Measurements from ENCODE around the gene LOXL3.
"Not testable (repeated sequence)": the region's sequence is repeated elsewhere in the genome, so short reads cannot be mapped to it uniquely, and the experiment has no call there.

The LOXL3 gene

DNA sequence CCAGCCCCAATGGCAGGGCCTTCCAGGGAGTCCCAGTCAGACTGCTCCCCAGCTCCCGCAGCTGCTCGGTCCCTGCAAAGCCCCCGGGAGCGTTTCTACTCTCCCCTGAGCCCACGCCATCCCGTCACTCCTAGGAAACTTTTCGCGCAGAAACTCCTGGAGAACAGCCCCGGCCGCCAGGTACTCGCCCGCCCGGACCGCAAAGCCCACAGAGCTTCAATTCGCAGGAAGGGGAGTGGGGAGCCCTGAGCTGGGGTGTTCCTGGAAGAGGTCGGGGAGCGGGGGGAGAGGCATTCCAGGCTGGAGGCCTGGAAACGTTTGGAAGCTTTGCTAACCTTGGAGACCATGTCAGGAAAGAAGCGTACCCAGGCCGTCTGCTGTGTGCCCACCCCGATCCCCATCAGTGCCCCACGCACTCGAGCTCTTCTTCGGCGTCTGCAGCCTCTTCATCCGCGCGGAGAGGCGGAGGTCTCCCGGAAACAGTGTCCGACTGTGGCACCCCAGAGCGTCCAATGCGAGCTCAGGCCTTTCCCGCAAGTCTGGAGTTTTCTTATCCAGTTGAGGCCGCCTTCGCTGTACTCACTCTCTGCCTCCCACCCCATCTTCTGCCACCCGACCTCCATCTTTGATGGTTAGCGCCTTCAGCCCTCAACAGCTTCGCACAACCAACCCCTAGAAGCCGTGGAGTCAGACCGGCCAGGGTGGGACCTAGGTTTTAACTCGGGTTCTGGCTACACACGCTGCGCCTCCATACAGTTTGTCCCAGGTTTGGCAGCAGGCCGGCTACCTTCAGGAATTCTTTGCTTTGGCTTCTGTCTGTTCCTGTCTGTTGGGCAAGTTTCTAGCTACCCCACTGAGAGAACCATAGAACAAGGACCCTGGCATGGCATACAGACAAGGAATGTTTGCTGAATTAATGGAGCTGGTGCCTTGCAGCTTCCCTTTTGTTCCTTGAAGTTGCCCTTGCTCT, 50.0 kb downstream of the LOXL3 start:
- DNase-seq = no peak

- peak; percentile 82 for DNase-seq
These were observed 50.8 kb downstream of the LOXL3 start for GRCh38 chr2:74502720-74503505.

GRCh38 chr2:74502147-74502719, 51.5 kb downstream of the LOXL3 start:
- no peak for DNase-seq

- no peak for DNase-seq
These were observed 52.2 kb downstream of the LOXL3 start for GRCh38 chr2:74501335-74502071.

DNA sequence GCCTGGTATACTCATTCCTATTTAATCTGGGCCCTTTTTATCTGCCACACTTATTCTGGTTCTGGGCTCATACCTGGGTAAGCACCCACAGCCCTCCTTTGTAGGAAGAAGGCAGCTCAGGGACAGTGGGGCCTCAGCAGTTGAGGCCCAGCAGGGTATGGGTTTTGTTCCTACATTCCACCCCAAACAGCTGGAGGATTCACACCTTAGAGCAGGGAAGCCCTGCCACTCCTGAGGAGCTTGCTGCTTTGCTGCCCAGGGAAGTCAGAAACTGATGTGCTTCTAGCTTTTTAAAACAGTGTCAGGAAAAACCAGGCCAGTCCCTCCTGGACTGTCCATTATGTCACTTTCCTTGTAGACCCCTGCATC, 53.2 kb downstream of the LOXL3 start:
- DNase-seq = no peak

DNA sequence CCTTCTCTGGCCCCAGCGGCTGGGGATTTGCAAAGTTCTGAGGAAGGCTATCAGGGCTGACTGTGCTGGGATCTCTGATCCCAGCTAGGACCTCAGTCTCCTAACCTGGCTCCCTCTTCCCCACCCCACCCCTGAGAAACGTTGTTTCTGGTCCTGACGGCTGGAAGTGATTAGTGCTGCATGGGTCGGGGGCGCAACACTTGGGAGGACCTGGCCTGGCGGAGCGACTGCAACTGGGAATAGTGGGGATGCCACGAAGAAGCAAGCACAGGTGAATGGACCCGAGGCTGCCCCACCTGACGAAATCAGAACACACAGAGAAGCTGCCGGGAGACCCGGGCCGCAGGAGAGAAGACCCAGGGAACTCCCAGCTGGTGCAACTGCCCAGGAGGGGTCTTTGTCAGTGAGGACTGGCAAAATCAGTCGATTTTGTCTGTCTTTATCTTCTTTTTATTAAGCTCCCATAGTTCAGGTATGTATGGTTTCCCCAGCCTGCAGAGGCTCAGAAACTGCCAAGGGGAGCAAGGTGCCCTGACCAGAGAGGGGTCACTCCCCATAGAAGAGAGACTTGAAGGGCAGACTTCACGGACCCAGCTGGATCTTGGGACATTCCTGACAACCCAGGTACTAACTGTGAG, 53.7 kb downstream of the LOXL3 start:
- no peak for DNase-seq

DNA sequence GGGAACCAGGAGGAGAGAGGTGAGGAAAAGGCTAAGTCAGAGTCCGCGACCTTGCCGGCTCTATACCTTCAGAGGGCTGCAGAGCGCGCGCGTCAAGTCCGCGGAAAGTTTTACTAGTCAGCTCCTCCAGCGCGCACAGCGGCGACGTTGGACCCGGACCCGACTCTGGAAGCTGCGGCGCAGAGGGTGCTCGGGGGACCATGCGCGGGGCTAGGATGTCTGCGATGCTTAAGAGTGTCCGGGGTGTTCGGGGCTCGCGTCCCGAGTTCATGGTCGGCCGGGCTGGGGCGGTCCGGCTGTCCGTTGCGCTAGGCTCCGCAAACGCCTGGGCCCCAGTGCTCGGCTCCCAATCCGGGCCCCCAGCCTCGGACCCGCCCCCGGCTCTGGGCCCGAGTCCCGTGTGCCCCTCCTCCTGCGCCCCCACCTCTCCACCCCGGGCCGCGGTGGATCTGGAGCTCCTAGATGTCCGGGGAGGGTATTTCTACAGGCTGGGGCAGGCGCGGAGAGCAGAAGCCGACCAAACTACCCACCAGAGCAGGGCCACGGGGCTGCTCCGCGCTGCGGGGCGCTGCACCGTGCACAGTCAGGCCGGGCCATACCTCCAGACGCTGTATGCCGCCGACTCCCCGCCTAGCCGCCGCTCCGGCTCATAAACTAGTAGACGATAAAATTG, 54.3 kb downstream of the LOXL3 start, which contains the start of gene LBX2:
Gene LBX2 (minus strand): TSS at position 337 of the 673 bp plus-strand sequence. CDS start 66 bp downstream, at position 271.
- DNase-seq = no peak

DNA sequence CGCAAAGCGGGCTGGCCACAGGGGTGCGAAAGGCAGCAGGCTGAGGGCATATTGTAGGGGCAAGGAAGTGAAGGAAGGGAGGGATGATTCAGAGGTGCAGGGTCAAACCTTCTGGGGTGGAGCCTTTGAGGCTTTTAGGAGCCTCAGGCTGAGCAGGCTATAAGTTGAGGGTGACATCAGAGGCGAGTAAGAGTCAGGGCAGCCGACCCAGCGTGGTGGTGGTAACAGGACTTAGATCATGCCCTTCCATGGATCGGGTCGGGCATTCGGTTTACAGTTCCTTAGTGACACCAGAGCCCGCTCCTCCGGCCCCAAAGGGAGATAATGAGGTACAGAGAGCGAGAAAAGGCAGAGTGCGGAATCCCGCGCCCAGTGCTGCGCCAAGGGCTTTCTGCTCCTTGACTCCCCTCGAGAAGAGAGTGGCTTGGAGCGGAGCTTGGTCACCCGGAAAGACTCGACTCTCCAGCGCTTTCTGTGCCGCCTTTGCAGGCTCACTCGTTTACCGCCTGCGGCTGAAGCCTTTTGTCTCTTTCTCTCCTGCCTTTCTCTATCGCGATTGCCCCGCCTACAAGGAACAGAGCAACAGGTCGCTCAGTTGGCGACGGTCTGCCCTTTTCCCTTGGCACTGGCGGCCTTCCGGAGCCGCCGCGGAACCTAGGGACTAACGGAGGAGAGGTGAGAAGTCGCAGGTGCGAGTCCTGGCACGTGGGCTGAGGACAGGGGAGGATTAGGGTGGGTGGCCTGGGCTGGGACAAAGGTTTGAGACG, 55.1 kb downstream of the LOXL3 start:
- peak; percentile 75 for DNase-seq

GRCh38 chr2:74497777-74498499, 55.8 kb downstream of the LOXL3 start:
- peak; percentile 75 for DNase-seq

GRCh38 chr2:74496997-74497776, 56.6 kb downstream of the LOXL3 start:
- DNase-seq = no peak

GRCh38 chr2:74495440-74495839, 58.3 kb downstream of the LOXL3 start:
- no peak for DNase-seq

GRCh38 chr2:74493546-74493945, 60.2 kb downstream of the LOXL3 start:
- no peak for DNase-seq

GRCh38 chr2:74491648-74492544, 61.8 kb downstream of the LOXL3 start:
- no peak for DNase-seq

GRCh38 chr2:74489906-74490305, 63.8 kb downstream of the LOXL3 start:
- no peak for DNase-seq

DNA sequence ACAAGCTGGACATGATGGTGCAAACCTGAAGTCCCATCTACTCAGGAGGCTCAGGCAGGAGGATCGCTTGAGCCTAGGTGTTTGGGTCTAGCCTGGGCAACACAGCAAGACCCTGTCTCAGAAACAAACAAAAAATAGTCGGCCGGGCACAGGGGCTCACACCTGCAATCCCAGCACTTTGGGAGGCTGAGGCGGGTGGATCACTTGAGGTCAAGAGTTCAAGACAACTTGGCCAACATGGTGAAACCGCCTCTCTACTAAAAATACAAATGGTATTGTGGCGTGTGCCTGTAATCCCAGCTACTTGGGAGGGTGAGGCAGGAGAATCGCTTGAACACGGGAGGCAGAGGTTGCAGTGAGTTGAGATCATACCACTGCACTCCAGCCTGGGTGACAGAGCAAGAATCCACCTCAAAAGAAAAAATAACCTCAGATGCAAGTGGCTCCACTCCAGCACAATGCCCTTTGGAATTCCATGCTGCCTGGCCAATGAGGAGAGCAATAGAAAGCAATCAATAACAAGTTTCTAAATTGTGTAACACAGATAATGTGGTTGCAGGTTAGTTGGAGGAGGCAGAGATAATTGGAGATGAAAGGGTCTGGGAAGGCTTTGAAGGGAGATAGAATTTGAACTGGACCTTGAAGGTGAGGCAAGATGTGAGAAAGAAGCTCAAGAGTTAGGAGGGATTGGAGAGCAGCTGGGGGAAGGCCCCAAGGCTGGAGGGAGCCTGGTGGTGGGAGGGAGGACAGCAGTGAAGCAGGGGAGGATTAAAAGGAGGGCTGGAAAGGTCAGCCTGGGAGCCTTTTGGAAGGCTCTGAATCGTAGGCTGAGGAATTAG, 64.9 kb downstream of the LOXL3 start:
- no peak for DNase-seq

- no peak for DNase-seq
These were observed 67.6 kb downstream of the LOXL3 start for GRCh38 chr2:74486141-74486540.

- not testable (repeated sequence) for DNase-seq
These were observed 70.0 kb downstream of the LOXL3 start for GRCh38 chr2:74483675-74484164.

Data from activated CD8-positive, alpha-beta memory T cell treated with anti-CD3 and anti-CD28 coated beads for 24 hours (primary cell).